ENCODE measurements around the gene KLK8. TPM values are rescaled to one million over a fixed set of nuclear protein-coding genes. Genes with fewer than 3 reads are reported as not detected.
"Not testable (repeated sequence)": the region's sequence is repeated elsewhere in the genome, so short reads cannot be mapped to it uniquely, and the experiment has no call there.

Gene KLK8
- total RNA-seq, 1 experiment from 2014 or later: 8.7 TPM

DNA sequence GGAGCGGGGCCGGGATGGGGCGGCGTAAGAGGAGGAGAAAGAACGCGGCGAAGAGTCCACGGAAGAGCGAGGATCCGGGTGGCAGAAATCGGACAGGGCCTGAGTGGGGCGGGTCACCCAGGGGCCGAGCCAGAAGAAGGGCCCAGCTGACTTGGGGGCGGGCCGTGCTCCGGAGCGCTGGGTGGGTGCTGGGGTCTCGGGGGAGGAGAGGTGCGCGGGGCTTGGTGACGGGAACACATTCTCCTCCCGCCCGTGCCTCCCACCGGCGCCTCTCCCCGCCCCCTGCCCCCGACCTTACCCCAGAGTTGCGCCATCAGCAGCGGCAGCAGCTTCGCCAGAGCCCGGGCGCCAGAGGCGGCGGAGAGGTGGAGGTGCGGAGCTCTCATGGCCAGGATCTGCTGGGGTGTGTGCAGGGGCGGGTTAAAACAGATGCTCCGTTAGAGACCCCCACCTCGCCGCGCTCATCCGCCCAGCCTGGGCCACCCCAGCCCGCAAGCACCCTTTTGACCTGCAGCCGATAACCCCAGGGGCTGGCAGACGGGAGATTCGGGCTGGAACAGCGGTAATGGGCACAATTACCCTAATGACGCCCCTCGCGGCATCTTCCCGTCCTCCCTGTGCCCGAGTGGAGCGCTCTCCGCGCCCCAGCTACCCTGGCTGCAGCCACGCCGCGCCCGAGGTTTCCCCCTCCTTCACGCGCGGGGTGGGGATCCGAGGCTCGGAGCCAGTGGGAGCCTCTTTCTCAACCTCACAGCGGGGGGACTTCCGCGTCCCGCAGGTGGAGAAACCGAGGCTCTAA lies 17.5 kb upstream of the KLK8 start:
- DNase-seq (ENCODE audit: low spot score): peak; percentile 82

DNA sequence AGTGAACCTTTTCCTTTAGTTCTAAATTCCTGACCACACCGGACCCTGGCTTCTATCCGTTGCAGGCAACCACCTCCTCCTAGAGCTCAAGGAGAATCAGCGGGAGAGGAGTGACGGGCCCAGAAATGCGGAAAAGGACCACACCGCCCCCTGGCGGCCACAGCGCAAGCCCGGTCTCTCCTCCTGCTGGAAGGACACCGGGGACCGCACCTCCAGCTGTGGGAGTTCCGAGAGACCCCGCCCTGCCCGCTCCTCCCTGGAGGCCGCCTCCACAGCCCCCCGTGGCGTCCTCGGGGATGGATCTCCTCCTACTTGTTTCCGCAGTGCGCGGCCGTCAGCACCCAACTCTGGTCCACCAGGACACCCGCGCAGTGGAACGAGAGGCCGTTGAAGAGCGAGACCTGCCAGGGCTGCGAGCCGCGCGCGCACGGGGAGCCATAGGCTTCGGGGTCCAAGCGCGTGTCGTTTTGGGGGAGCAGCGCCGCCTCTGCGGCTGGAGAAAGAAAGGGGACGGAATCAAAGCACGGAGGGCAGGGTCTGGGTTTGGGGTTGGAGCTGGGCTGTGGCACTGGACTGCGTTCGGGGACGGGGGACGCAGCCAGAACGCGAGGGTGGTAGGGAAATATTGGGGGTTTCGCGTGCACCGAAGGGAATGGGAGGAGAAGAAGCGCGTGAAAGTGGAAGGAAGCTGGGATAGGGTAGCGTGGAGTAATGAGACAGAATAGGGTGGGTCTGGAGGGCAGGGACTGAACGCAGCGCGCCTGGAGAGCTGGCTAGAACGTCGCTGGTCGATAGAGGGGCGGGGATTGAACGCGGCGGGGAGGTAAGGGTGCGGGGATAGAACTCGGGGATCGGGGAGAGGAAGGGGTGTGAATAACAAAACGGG lies 15.6 kb upstream of the KLK8 start:
- peak; percentile 88 for DNase-seq (ENCODE audit: low spot score)

DNA sequence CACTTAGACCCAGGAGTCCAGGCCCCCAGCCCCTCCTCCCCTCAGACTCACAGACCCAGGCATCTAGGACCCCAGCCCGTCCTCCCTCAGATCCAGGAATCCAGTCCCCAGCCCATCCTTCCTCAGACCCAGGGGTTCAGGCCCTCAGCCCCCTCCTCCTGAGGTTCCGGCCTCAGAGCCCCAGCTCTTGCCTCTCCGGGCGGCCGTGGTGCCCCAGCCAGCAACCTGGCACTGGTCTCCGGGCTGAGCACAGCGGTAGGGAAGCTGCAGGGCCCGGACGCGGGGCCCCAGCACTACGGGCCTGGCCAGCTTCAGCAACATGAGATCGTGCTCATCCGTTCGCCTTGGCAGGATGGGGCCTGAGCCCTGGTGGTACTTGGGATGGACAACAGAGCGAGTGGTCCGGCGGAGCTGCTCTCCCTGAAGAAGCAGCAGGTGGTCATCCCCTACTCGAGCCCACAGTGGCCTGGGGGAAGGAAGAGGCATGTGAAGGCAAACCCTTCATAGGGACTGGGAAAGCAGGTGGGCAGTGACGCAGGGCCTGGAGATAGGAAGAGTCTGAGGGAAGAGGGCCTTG lies 14.4 kb upstream of the KLK8 start:
- DNase-seq (ENCODE audit: low spot score): no peak

DNA sequence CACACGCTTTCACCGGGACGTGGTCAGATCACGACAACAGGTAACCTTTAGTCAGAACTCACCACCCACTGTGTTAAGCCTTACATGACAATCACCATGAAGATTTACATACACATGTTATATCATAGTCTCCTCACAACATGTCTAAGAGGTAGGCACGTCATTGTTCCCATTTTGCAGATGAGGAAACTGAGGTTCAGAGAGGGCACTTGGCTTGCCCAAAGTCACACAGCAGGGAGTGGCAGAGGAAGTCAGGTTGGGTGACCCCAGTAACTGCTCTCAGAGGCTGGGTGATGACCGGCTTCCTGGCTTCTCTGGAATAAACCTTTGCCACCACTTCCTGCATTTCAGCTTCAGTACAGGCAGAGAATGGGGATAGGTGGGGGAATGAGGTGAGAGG lies 12.8 kb upstream of the KLK8 start:
- DNase-seq (ENCODE audit: low spot score): no peak

DNA sequence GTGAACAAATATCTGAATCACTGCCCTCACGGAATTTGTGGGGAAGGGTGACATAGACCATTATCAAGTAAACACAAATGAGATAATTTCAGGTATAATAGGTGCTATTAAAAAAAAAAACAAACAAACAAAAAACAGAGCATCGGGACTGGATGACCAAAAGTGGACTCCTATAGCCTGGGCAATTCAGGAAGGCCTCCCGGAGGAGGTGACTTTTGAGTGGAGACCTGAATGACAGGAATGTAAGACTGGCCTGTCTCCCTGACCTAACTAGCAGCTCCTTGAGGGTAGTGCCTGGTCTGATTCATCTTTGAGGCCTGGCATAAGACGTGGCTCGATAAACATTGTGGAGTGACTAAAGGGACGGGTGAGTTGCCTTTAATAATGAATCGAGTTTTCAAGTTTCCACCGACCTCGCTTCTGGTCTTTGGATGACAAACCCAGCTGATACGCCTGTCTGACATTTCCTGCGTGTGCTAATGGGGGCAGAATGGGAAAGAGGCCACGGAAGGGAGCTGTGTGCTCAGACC lies 11.3 kb upstream of the KLK8 start:
- no peak for DNase-seq (ENCODE audit: low spot score)

DNA sequence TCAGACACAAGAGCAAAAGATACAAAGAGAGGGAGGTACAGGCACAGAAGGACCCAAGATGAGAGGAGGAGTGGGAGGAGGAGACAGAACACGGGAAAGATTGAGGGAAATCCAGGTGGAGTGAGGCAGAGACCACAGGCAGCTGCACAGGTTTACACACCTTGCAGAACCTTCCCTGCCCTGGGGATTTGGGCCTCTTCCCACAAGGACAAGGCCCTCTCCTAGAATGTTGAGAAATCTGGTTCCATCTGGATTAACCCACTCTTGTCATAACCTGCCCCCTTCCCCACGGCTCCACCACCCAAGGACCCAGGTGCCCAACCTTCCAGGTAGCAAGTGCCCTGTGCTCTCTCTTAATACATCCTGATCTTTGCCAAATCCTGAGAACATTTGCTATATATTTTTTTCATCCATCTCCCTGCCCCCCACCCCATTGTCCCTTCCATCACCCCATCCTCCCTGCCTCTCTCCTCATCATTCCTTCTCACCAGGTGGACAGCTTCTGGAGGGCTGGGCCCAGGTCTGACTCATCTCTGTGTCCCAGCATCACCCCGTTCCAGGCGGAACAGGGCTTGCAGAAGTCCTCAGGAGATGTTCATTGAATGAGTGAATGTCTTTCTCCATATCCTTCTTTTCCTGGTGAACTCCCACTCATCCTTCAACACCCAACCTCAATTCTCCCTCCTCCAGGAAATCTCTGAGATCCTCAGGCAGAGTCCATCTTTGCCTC lies 8.8 kb upstream of the KLK8 start:
- DNase-seq (ENCODE audit: low spot score): peak; percentile 35

DNA sequence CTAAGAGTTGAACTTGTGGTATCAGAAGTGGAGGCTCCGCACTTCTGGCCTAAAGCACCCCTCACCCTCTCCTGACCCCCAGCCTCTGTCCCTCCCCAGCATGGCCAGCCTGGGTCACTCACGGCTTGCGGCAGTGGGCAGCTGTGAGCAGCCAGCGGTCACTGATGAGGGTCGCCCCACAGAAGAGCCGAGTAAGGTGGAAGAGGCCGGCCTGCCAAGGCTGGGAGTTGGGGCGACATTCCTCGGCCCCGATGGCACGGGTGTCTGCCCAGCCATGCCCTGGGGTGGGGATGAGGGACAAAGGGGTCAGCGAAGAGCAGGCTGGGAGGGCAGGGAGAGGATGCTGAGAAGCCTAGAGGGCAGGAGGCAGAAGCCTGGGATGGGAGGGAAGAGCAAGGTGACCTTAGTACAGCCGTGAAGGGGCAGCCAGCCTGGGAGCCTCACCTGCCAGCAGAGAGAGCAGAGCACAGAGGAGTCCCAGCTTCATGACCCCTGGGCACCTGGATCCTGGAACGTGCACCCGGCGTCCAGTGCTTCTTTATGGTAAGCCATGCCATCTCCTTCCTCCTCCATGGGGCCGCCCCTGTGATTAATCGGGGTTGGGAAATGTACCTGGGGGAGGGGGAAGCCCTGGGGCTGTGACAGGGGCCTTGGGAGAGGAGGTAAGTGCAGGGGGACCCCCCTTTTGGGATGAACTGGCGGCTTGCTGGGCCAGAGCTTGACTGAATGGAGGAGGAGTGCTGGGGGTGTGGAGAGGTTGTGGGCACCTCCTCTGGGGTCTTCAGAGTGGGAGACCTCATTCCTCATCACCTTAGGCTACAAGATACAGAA lies 7.9 kb upstream of the KLK8 start:
- no peak for DNase-seq (ENCODE audit: low spot score)

DNA sequence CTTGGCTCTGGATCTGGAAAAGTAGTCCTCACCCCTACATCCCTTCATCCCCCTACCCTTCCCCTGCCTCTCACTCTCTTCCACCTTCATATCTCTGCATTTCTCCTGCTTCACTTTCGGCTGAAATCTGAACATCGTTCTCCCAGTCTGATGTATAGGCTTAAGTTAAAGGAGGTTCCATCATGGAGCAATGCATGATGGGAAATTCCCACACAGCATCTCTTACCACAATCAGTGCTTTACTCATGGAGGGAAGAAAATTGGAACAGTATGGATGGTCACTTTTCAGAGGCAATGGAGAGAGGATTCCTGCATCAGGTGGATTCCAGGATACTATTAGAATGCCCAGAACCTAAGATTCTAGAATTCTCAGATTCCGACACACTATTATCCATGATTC lies 6.1 kb upstream of the KLK8 start:
- DNase-seq (ENCODE audit: low spot score): no peak

DNA sequence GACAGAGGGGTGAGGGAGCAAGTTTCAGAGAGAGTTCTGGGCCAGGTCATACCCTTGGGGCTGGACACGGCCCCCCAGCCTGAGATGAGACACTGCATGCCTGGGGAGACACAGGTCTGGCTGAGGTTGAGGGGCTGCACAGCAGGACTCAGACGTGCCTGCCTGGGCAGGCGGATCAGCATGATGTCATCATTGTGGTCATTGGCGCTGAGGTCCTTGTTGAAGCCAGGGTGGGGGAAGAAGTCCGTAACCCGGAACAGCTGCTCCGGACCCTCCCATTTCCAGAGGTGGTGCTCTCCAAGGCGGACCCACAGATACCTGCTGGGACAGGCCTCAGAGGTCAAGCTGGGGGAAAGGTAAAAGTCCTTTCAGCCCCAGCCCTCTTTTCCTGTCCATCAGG lies 5.0 kb upstream of the KLK8 start:
- no peak for DNase-seq (ENCODE audit: low spot score)

DNA sequence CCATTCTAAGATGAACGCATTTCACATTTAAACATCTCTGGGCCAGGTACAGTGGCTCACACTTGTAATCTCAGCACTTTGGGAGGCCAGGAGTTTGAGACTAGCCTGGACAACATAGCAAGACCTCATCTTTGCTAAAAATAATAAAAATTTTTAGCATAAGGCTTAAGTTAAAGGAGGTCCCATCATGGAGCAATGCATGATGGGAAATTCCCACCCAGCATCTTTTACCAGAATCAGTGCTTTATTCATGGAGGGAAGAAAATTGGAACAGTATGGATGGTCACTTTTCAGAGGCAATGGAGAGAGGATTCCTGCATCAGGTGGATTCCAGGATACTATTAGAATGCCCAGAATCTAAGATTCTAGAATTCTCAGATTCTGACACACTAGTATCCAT lies 3.8 kb upstream of the KLK8 start:
- DNase-seq (ENCODE audit: low spot score): no peak

DNA sequence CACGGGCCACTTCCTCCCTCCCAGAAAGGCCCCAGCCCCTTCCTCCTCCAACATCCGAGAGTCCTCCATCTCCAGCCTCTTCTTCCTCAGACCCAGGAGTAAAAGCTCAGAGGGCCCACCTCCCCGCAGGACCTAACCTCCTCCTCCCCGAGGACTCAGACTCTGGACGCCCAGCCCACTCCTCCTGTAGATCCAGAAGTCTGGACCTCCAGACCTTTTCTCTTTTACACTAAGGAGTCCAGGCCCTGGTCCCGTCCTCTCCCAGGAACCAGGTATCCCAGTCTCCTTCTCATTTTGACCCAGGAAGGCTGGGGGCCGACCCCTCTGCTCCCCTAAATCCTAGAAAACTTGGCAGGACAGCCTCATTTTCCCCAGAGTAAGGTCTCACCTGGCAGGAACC lies 1.9 kb upstream of the KLK8 start:
- DNase-seq (ENCODE audit: low spot score): no peak

DNA sequence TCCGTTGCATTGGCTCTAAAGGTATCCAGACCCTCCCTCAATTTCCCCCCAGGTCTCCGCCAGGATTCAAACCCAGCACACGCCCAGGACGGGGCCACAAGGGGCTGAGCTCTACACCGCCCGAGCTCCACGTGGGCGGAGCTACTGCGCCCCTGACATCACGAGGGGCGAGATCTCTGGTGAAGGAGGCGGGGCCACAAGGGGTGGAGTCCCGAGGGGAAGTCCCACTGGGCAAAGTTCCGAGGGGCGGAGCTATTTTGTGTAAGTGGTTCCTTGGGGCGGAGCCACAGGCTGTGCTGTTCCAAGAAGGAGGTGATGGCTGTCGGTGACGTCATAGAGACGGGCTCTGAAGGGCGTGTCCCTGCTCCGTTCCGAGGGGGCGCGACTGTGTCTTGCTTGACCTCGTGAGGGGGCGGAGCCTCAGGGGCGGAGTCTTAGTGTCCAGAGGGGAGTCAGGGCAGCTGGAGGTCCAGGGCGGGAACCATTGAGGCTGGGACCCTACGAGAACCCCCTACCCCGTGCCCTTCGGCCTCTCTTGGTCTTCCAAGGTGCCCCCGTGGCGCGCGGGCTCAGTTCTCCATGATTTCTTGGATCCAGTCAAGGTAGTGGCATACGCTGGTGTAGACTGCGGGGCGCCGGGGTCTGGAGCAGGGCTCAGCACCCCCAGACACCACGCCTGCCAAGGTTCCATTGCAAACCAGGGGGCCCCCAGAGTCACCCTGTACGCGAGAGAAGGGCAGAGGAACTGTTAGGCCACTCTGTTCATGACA lies 1.3 kb upstream of the KLK8 start:
- DNase-seq (ENCODE audit: low spot score): peak; percentile 100

DNA sequence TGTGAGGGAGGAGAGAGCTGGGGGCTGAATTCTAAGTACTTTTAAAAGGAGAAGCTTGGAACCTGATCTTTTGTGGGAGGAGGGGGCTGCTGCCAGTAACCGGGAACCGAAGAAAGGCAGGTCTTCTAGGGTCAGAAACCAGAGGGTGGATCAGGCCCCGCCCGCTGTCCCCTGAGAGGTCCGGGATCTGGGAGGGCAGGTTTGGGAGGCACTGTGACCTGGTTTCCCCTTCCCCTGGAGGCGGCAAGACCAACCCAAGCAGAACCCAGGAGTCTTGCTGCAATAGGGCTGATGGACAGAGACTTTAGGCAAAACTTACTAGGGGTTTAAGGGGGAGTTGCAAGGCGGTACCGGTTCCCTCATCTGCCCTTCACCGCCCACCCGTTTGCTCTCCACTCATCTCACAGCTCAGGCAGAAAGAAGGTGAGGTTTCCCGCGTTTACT lies 707 bp upstream of the KLK8 start:
- DNase-seq (ENCODE audit: low spot score): no peak

DNA sequence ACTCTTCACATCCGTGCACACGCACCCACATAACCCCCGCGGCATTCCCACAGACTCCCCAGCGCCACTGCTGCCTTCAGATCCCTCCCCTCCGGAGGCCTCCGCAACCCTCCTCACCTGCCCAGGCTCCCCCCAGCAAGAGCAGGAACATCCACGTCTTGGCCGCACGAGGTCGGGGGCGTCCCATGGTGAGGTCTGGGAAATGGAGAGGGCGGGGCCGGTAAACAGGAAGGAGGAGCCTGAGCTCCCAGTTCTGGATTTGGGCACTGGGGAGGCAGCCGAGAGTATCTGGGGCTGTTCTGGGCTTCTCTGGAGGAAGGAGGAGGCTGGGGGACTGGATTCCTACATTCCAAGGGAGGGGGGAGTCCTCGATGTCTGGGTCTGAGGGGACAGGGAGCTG lies 423 bp downstream of the KLK8 start:
- no peak for DNase-seq (ENCODE audit: low spot score)

DNA sequence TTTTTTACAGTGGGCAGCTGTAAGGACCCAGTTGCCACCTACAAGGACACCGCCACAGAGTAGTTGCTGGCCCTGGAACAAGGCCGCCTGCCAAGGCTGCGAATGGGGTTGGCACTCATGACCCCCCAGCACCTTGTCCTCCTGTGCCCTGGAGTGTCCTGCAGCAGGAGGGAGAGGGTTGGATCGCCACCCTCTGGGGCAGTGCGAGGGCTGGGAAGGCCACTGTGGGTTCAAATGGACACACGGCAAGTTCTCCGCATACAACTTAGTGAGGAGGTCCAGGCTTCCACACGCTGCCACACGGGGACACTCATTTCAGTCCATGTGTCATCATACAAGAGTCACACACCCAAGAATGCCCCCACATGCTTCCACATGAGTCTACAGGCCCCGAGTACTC lies 978 bp downstream of the KLK8 start:
- no peak for DNase-seq (ENCODE audit: low spot score)

DNA sequence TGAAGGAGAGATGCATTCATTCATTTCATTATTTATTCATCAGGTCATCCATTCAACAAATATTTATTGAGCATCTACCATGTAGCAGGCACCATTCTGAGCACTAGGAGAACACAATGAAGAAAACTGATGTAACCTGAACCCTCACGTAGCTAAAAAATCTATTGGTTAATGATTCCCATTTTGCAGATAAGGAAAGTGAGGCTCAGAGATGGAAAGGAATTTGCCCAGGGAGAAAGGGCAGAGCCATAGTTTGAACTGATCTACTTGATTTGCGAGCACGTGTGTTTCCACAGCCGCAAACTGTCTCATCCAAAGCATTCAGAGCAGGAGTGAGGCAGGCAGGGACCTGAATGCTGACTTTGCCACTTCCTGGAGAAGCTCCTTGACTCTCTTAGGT lies 2.7 kb downstream of the KLK8 start:
- no peak for DNase-seq (ENCODE audit: low spot score)

DNA sequence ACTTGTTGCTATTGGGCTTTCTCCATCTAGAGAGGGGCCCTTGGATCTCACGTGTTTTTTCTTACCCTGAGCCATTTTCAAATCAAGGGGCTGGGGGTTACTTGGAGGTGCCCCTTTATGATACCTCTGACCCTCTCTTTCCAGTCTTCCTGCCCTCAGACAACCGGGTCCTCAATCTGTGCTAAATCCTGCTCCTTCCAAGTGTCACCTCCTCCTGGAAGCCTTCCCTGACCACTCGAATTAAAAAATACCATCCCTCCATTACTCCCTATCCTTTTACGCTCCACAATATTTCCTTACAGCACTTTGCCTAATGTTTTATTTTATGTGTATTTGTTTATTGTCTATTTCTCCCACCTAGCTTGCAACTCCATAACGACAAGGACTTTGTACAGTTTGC lies 3.3 kb downstream of the KLK8 start:
- DNase-seq (ENCODE audit: low spot score): no peak

DNA sequence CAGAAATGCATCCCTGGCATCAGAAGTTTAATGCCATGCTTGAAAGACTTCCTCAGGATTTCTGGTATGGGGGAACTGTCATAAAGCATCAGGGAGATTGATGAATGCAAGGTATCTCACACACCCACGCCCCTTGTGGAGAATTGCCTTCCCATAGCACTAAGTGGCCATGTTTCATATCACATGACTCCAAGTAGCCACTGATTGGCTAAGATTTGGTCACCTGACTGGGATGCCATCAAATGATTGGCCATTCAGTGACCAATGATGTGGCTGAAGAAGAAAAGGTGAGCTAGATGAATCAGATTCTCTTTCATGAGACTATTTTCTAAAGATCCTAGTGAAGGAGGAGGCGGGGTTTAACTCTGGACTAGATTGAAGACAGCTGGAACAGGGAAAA lies 7.3 kb downstream of the KLK8 start:
- DNase-seq (ENCODE audit: low spot score): no peak

DNA sequence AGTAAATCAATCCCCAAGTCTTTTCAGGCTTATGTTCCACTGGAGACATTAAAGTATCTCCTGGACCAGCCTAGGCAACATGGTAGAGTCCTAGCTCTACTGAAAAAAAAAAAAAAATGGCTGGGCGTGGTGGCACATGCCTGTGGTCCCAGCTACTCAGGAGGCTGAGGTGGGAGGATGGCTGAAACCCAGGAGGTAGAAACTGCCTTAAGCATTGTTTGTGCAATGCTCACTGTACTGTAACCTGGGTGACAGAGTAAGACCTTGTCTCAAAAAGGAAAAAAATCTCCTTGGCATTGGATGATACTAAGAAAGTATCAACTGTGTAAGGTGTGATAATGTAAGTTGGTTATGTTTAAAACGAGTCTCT lies 8.8 kb downstream of the KLK8 start:
- no peak for DNase-seq (ENCODE audit: low spot score)

DNA sequence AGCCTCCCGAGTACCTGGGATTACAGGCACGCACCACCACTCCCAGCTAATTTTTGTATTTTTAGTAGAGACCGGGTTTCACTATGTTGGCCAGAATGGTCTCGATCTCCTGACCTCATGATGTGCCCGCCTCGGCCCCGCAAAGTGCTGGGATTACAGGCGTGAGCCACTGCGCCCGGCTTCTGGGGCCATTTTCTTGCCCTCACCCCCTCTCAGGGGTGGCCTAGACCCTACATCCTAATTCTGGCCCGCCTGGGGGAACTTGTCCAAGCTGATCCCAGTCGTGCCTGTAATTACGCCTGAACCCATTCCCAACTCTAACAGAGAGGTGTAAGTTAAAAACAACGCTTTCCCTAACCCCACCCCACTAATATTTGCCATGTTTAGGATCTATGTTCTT lies 17.0 kb downstream of the KLK8 start:
- not testable (repeated sequence) for DNase-seq (ENCODE audit: low spot score)

All from HT-29 (cell line).